CD4-positive, alpha-beta T cell treated with Interferon alpha-2 for 1 hour (primary cell): Measurements from ENCODE around the gene ARFGEF3.
A peak's percentile ranks its signal among the peaks of the same experiment; 100 is the strongest.
"Not testable (repeated sequence)": the region's sequence is repeated elsewhere in the genome, so short reads cannot be mapped to it uniquely, and the experiment has no call there.

Source experiments
- DNase-seq, 2 donors: peaks; one replicate each; pipeline ENCODE4 v3.0.0-alpha.2; 2020 to 2022

The ARFGEF3 gene

GRCh38 chr6:138161338-138162110 is at the start of gene ARFGEF3:
ARFGEF3 (plus strand) TSS chr6:138161939; CDS start chr6:138162087, 148 bp downstream.
- DNase-seq = peak; percentile 3 to 44

GRCh38 chr6:138113588-138114210 is 48.0 kb upstream of the ARFGEF3 start:
- DNase-seq = no peak

- no peak for DNase-seq
Observed at GRCh38 chr6:138115201-138115600, 46.5 kb upstream of the ARFGEF3 start.

GRCh38 chr6:138115877-138116660 is 45.7 kb upstream of the ARFGEF3 start:
- DNase-seq = peak; percentile 40 to 72

- no peak for DNase-seq
Observed at GRCh38 chr6:138116661-138116999, 45.1 kb upstream of the ARFGEF3 start.

GRCh38 chr6:138117376-138117914 is 44.3 kb upstream of the ARFGEF3 start:
- no peak for DNase-seq

- DNase-seq = not testable (repeated sequence)
Observed at GRCh38 chr6:138119229-138119628, 42.5 kb upstream of the ARFGEF3 start.

- no peak for DNase-seq
Observed at GRCh38 chr6:138119976-138120375, 41.8 kb upstream of the ARFGEF3 start.

- no peak for DNase-seq
Observed at GRCh38 chr6:138124096-138124495, 37.6 kb upstream of the ARFGEF3 start.

GRCh38 chr6:138128096-138128495 is 33.6 kb upstream of the ARFGEF3 start:
- DNase-seq = no peak

GRCh38 chr6:138129190-138129589 is 32.5 kb upstream of the ARFGEF3 start:
- no peak for DNase-seq

- no peak for DNase-seq
Observed at GRCh38 chr6:138142806-138143205, 18.9 kb upstream of the ARFGEF3 start.

GRCh38 chr6:138145402-138145801 is 16.3 kb upstream of the ARFGEF3 start:
- no peak for DNase-seq

- no peak for DNase-seq
Observed at GRCh38 chr6:138146544-138146943, 15.2 kb upstream of the ARFGEF3 start.

- DNase-seq = no peak
Observed at GRCh38 chr6:138155443-138155842, 6.3 kb upstream of the ARFGEF3 start.

GRCh38 chr6:138157986-138158638 is 3.6 kb upstream of the ARFGEF3 start:
- no peak for DNase-seq

GRCh38 chr6:138159246-138159645 is 2.5 kb upstream of the ARFGEF3 start:
- DNase-seq = no peak

GRCh38 chr6:138160329-138161087 is 1.2 kb upstream of the ARFGEF3 start:
- no peak for DNase-seq

- DNase-seq = no peak
Observed at GRCh38 chr6:138161088-138161337, 726 bp upstream of the ARFGEF3 start.

- peak in 1 of 2 donors; percentile 1 for DNase-seq
Observed at GRCh38 chr6:138162111-138162954, 594 bp downstream of the ARFGEF3 start.

GRCh38 chr6:138162955-138163575 is 1.3 kb downstream of the ARFGEF3 start:
- no peak for DNase-seq
